GM23248 (cell line): ENCODE data around the gene CALR3. TPM values are rescaled to one million over a fixed set of nuclear protein-coding genes. Genes with fewer than 3 reads are reported as not detected.
"Not testable (repeated sequence)": the region's sequence is repeated elsewhere in the genome, so short reads cannot be mapped to it uniquely, and the experiment has no call there.

Experiments
- DNase-seq: peaks from one replicate; pipeline ENCODE4 v3.0.0-alpha.2; 2015
- H2AFZ ChIP-seq: fragments of 200-600 bp; sonication (generic); 2 replicates; pipeline ENCODE4 v1.6.1; 2016; ENCODE audit warnings: antibody characterized with exemption
- H3F3A ChIP-seq: fragments of 200-600 bp; sonication (generic); 2 replicates; pipeline ENCODE4 v1.6.1; 2016; ENCODE audit warnings: mild to moderate bottlenecking, antibody characterized with exemption, mixed run types; ENCODE audit not compliant: insufficient read depth
- H3K27ac ChIP-seq: fragments of 200-600 bp; sonication (generic); 2 replicates; pipeline ENCODE4 v1.5.1; 2016; ENCODE audit warnings: mild to moderate bottlenecking
- H3K27me3 ChIP-seq: fragments of 200-600 bp; sonication (generic); replicated peaks from 2 replicates; pipeline ENCODE4 v1.6.1; 2016; ENCODE audit warnings: mild to moderate bottlenecking; ENCODE audit not compliant: insufficient read depth
- H3K36me3 ChIP-seq: fragments of 200-600 bp; sonication (generic); 2 replicates; pipeline ENCODE4 v1.6.1; 2016; ENCODE audit warnings: low read depth, mild to moderate bottlenecking
- H3K4me1 ChIP-seq: fragments of 200-600 bp; sonication (generic); 2 replicates; pipeline ENCODE4 v1.6.1; 2016; ENCODE audit warnings: mild to moderate bottlenecking; ENCODE audit not compliant: insufficient read depth
- H3K4me2 ChIP-seq: fragments of 200-600 bp; sonication (generic); one replicate; pipeline ENCODE4 v1.6.1; 2016; ENCODE audit warnings: mild to moderate bottlenecking; ENCODE audit not compliant: unreplicated experiment
- H3K4me3 ChIP-seq: fragments of 200-600 bp; sonication (generic); 2 replicates; pipeline ENCODE4 v1.5.1; 2016; ENCODE audit warnings: mild to moderate bottlenecking
- H3K79me2 ChIP-seq: fragments of 200-600 bp; sonication (generic); 2 replicates; pipeline ENCODE4 v1.6.1; 2016; ENCODE audit warnings: mild to moderate bottlenecking; ENCODE audit not compliant: insufficient read depth
- H3K9ac ChIP-seq: fragments of 200-600 bp; sonication (generic); 2 replicates; pipeline ENCODE4 v1.6.1; 2016; ENCODE audit warnings: mild to moderate bottlenecking
- H3K9me2 ChIP-seq: fragments of 200-600 bp; sonication (generic); 2 replicates; pipeline ENCODE4 v1.6.1; 2016; ENCODE audit warnings: mixed run types, mild to moderate bottlenecking, moderate library complexity; ENCODE audit not compliant: insufficient read depth
- H3K9me3 ChIP-seq: fragments of 200-600 bp; sonication (generic); one replicate; pipeline ENCODE4 v1.6.1; 2017; ENCODE audit warnings: low read depth
- H4K20me1 ChIP-seq: fragments of 200-600 bp; sonication (generic); 2 replicates; pipeline ENCODE4 v1.6.0; 2016; ENCODE audit not compliant: insufficient read depth
- EZH2 ChIP-seq: fragments of 200-600 bp; sonication (generic); IDR thresholded peaks from 2 replicates; pipeline ENCODE4 v1.6.1; 2018; ENCODE audit warnings: antibody characterized with exemption, mild to moderate bottlenecking; ENCODE audit not compliant: insufficient read depth, poor library complexity, severe bottlenecking
- EZH2phosphoT487 ChIP-seq: fragments of 200-600 bp; sonication (generic); IDR thresholded peaks from 2 replicates; pipeline ENCODE4 v1.6.1; 2018; ENCODE audit warnings: antibody characterized with exemption, moderate library complexity, mild to moderate bottlenecking, low read depth; ENCODE audit not compliant: insufficient read depth
- WGBS, 2 experiments: methylation state at CpG; one replicate each; pipeline ENCODE4 v1.1.6; 2015 to 2017; ENCODE audit warnings: low lambda C conversion rate in 2 of 2, low coverage in 1 of 2; ENCODE audit errors: missing lambda C conversion rate in 2 of 2; 5-methylcytosine and 5-hydroxymethylcytosine counted together
- in situ Hi-C: fragments of 300-500 bp; cut with MboI; formaldehyde crosslinking; loops from 2 replicates; pipeline ENCODE4 v1.15.0; 2020
- polyA plus RNA-seq: library from polyadenylated mRNA; unstranded; fragments of >200 nt; fragmentation: Nextera tagmentation; extraction: Ambion mirVana; gene quantifications from 2 replicates; pipeline ENCODE4 v1.2.1, GENCODE V29; 2016
- total RNA-seq: library from RNA; depleted of rRNA; stranded (reverse); fragments of >200 nt; shearing (Covaris generic); gene quantifications from 2 replicates; pipeline ENCODE4 v1.2.3, GENCODE V29; 2014

CALR3 gene
- total and polyA plus RNA-seq, 2 experiments from 2014 or later, result not detected

- no peaks in the 10 kb centered on the region; the same call in 1 of the 2 replicates for H3K36me3 ChIP-seq
- no peaks in the 10 kb centered on the region for H4K20me1 ChIP-seq
- H3K9me3 ChIP-seq, result no peaks in the 10 kb centered on the region
- no peak overlapping the region for H3K9ac ChIP-seq
- no peak overlapping the region for H3K27ac ChIP-seq
- in situ Hi-C loops, result no loop called here
- no peak for DNase-seq
- WGBS, 2 experiments, result 92 to 93% methylated on average over 19 to 24 of the region's 24 CpGs
- H3K4me3 ChIP-seq, result no peak overlapping the region
- H3K27me3 ChIP-seq, result no peaks in the 10 kb centered on the region
- no peaks in the 10 kb centered on the region for H3K79me2 ChIP-seq
- H2AFZ ChIP-seq, result no peak overlapping the region
- no peaks in the 10 kb centered on the region for H3K9me2 ChIP-seq
- no peak overlapping the region for H3K4me2 ChIP-seq
- TF ChIP-seq EZH2phosphoT487, result no peak
- TF ChIP-seq EZH2, result no peak
- no peaks in the 10 kb centered on the region for H3K4me1 ChIP-seq
- peaks cover 7% of the 10 kb centered on the region; the same call in 1 of the 2 replicates for H3F3A ChIP-seq
These were observed 18.5 kb upstream of the CALR3 start for GRCh38 chr19:16514383-16515019.

GRCh38 chr19:16512611-16513010, 16.6 kb upstream of the CALR3 start:
- H3K9me2 ChIP-seq, H3K36me3 ChIP-seq, H3F3A ChIP-seq, H2AFZ ChIP-seq, H3K27ac ChIP-seq, H3K4me2 ChIP-seq, in situ Hi-C loops, H4K20me1 ChIP-seq, H3K79me2 ChIP-seq, H3K27me3 ChIP-seq, H3K9ac ChIP-seq, H3K4me1 ChIP-seq, H3K9me3 ChIP-seq, H3K4me3 ChIP-seq, DNase-seq: not testable (repeated sequence)
- WGBS, 2 experiments, result 88 to 92% methylated on average over 9 to 10 of the region's 10 CpGs

GRCh38 chr19:16509141-16510061, 13.4 kb upstream of the CALR3 start:
- no peak overlapping the region for H3K4me2 ChIP-seq
- in situ Hi-C loops, result no loop called here
- H3K36me3 ChIP-seq, result no peaks in the 10 kb centered on the region
- no peak for DNase-seq
- H3K9me2 ChIP-seq, result no peaks in the 10 kb centered on the region
- H3K27me3 ChIP-seq, result no peaks in the 10 kb centered on the region
- no peaks in the 10 kb centered on the region for H3F3A ChIP-seq
- H4K20me1 ChIP-seq, result no peaks in the 10 kb centered on the region
- H3K4me1 ChIP-seq, result peaks cover 5% of the 10 kb centered on the region; the same call in 1 of the 2 replicates
- no peak overlapping the region for H3K27ac ChIP-seq
- WGBS, 2 experiments, result 77% methylated on average over 28 of the region's 28 CpGs
- no peaks in the 10 kb centered on the region for H3K79me2 ChIP-seq
- H3K4me3 ChIP-seq, result no peak overlapping the region
- no peaks in the 10 kb centered on the region for H3K9me3 ChIP-seq
- TF ChIP-seq EZH2phosphoT487, result no peak
- TF ChIP-seq EZH2, result no peak
- H3K9ac ChIP-seq, result no peak overlapping the region
- H2AFZ ChIP-seq, result no peak overlapping the region

- WGBS, 2 experiments, result 89 to 96% methylated on average over 5 of the region's 5 CpGs
- no peak overlapping the region for H3K4me2 ChIP-seq
- H2AFZ ChIP-seq, result no peak overlapping the region
- no peaks in the 10 kb centered on the region for H3K9me3 ChIP-seq
- no peak for TF ChIP-seq EZH2phosphoT487
- no peak for TF ChIP-seq EZH2
- H3K27me3 ChIP-seq, result no peaks in the 10 kb centered on the region
- H3K27ac ChIP-seq, result no peak overlapping the region
- no peaks in the 10 kb centered on the region for H3K79me2 ChIP-seq
- no peaks in the 10 kb centered on the region for H4K20me1 ChIP-seq
- H3K36me3 ChIP-seq, result no peaks in the 10 kb centered on the region
- no peak overlapping the region for H3K9ac ChIP-seq
- H3K4me3 ChIP-seq, result no peak overlapping the region
- in situ Hi-C loops, result no loop called here
- no peaks in the 10 kb centered on the region for H3K9me2 ChIP-seq
- DNase-seq, result no peak
- no peaks in the 10 kb centered on the region for H3F3A ChIP-seq
- peaks cover 5% of the 10 kb centered on the region; the same call in 1 of the 2 replicates for H3K4me1 ChIP-seq
These were observed 12.6 kb upstream of the CALR3 start for GRCh38 chr19:16508546-16508945.
